ENCODE data around the gene FOXRED2. TPM values are rescaled to one million over a fixed set of nuclear protein-coding genes. Genes with fewer than 3 reads are reported as not detected.
"Not testable (repeated sequence)": the region's sequence is repeated elsewhere in the genome, so short reads cannot be mapped to it uniquely, and the experiment has no call there.

FOXRED2 gene
- total RNA-seq, 1 donor from 2014 or later = 23.1 TPM

DNA sequence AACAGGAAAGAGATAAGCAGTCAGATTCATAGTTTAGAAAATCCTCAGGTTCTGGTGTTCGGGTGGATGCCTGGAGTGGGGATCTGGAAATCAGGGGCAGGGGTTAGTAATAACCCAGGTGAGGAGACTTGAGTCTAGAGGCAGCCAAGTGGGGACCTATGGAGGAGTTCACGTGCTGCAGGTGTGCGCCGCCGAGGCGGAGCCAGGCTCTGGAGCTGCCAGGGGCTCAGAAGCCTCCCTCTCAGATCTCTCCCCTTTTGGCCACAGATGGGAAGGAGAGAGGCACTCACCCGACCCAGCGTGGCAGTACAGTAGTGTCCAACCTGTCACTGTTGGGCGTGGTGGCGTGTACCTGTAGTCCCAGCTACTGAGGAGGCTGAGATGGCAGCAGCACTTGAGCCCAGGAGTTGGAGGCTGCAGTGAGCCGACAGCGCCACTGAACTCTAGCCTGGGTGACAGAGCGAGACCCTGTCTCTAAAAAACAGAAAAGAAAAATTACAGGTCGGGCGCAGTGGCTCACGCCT is 52.9 kb downstream of the FOXRED2 start:
- Mint-ChIP-seq H3K9me3 (ENCODE audit: low read depth) (no peaks in the 10 kb centered on the region), H3K4me1 (ENCODE audit: low read depth) (peaks cover 42% of the 10 kb centered on the region), H3K36me3 (ENCODE audit: low read depth) (no peaks in the 10 kb centered on the region), H3K4me3 (ENCODE audit: unreplicated experiment) (peak overlapping the region; percentile 38), H3K27ac (ENCODE audit: unreplicated experiment) (peak overlapping the region; percentile 32), H3K27me3 (ENCODE audit: low read depth) (no peaks in the 10 kb centered on the region)
- DNase-seq (ENCODE audit: low spot score) = no peak
- TF ChIP-seq, protein P1, sequence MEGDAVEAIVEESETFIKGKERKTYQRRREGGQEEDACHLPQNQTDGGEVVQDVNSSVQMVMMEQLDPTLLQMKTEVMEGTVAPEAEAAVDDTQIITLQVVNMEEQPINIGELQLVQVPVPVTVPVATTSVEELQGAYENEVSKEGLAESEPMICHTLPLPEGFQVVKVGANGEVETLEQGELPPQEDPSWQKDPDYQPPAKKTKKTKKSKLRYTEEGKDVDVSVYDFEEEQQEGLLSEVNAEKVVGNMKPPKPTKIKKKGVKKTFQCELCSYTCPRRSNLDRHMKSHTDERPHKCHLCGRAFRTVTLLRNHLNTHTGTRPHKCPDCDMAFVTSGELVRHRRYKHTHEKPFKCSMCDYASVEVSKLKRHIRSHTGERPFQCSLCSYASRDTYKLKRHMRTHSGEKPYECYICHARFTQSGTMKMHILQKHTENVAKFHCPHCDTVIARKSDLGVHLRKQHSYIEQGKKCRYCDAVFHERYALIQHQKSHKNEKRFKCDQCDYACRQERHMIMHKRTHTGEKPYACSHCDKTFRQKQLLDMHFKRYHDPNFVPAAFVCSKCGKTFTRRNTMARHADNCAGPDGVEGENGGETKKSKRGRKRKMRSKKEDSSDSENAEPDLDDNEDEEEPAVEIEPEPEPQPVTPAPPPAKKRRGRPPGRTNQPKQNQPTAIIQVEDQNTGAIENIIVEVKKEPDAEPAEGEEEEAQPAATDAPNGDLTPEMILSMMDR (IDR thresholded peaks at IDR 0.05) = no peak

DNA sequence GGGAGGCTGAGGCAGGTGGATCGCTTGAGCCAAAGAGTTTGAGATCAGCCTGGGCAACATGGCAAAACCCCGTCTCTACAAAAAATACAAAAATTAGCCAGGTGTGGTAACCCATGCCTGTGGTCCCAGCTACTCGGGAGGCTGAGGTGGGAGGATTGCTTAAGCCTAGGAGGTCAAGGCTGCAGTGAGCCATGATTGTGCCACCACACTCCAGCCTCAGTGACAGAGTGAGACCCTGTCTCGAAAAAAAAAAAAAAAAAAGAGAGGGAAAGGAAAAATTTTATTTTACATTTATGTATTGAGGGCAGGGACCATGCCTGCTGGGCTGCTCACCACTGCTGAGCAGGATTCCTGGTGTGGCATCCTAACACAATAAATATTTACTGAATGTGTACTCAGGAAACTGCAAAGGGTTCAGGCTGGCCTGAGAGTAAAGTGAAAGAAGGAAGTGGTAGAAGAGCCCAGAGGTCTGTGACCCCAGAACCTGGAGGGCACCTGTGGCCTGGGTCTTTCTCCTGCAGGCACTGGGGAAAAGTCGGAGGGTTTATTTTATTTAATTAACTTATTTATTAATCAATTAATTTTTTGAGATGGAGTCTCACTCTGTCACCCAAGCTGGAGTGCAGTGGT is 53.7 kb downstream of the FOXRED2 start:
- not testable (repeated sequence) for H3K27me3 Mint-ChIP-seq (ENCODE audit: low read depth); DNase-seq (ENCODE audit: low spot score); H3K36me3 Mint-ChIP-seq (ENCODE audit: low read depth); H3K9me3 Mint-ChIP-seq (ENCODE audit: low read depth); H3K4me3 Mint-ChIP-seq (ENCODE audit: unreplicated experiment)
- Mint-ChIP-seq H3K27ac (ENCODE audit: unreplicated experiment) (peak overlapping the region; percentile 70), H3K4me1 (ENCODE audit: low read depth) (peaks cover 40% of the 10 kb centered on the region)

DNA sequence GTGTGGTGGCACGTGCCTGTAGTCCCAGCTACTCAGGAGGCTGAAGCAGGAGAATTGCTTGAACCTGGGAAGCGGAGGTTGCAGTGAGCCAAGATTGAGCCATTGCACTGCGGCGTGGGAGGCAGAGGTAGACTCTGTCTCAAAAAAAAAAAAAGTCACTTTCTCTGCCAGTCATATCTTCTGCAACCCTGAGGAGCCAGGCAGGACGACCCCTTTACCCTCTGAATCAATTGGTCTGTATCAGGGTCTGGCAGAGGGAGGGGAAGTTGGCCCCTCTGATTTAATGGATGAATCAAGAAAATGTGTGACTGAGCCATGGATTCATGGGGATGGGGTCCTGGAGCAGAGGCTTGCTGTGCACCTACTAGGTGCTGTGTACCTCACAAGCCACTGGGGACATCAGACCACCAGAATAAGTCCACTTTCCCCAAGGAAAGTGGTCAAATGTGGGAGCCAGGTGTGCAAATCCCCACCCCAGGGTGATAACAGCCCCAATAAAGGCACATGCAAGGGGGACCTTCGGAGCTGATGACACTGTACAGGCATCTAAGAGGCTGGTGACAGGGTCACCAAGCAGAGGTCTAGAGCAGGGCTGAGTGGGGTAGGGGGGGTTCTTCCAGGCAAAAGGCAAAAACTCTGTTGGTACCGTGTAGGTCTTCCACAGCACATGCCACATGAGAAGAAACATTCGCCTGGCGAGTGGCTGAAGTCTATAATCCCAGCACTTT is 54.4 kb downstream of the FOXRED2 start:
- no peak overlapping the region for H3K4me3 Mint-ChIP-seq (ENCODE audit: unreplicated experiment)
- no peaks in the 10 kb centered on the region for H3K9me3 Mint-ChIP-seq (ENCODE audit: low read depth)
- no peaks in the 10 kb centered on the region for H3K27me3 Mint-ChIP-seq (ENCODE audit: low read depth)
- peak overlapping the region; percentile 93 for H3K27ac Mint-ChIP-seq (ENCODE audit: unreplicated experiment)
- no peak for DNase-seq (ENCODE audit: low spot score)
- H3K36me3 Mint-ChIP-seq (ENCODE audit: low read depth) = no peaks in the 10 kb centered on the region
- TF ChIP-seq, protein P1 (IDR thresholded peaks at IDR 0.05) = no peak
- peaks cover 33% of the 10 kb centered on the region for H3K4me1 Mint-ChIP-seq (ENCODE audit: low read depth)

DNA sequence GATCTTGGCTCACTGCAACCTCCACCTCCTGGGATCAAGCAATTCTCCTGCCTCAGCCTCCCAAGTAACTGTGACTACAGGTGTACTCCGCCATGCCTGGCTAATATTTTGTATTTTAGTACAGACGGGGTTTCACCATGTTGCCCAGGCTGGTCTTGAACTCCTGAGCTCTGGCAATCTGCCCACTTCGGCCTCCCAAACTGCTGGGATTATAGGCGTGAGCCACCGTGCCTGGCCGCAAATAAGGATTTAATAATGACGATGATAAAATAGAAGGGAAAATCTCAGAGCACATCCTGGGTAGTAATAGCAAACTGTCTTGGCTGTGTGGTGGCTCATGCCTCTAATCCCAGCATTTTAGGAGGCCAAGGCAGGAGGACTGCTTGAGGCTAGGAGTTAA is 55.9 kb downstream of the FOXRED2 start:
- not testable (repeated sequence) for H3K9me3 Mint-ChIP-seq (ENCODE audit: low read depth); H3K36me3 Mint-ChIP-seq (ENCODE audit: low read depth); DNase-seq (ENCODE audit: low spot score); H3K4me3 Mint-ChIP-seq (ENCODE audit: unreplicated experiment); H3K27me3 Mint-ChIP-seq (ENCODE audit: low read depth)
- Mint-ChIP-seq H3K27ac (ENCODE audit: unreplicated experiment) (peak overlapping the region; percentile 93), H3K4me1 (ENCODE audit: low read depth) (peaks cover 30% of the 10 kb centered on the region)

DNA sequence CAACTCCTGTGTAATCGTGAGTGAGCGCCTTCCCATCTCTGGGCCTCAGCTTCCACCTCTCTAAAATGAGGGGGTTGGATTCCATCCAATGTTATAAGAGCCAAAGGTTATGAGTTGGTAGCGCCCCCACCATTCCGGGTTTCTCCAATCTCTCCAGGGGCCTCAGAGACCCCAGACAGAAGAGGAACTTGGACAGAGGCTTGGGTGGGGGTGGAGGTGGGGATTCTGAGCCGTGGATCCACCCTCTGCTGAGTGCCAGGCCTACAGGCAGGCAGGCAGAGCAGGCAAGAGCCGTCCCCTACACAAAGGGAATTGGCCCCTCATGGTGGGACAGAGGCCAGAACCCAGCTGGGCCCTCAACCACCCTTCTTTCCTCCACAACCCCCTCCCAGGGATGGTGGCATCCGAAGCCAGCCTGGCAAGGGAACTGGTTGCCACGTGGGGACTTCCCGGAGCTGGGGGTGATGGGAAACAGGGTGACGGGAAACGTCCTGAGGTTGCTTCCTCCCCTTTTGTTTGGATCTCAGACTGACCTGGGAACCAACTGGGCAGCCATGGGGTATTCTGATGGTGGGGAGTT is 57.2 kb downstream of the FOXRED2 start:
- H3K4me3 Mint-ChIP-seq (ENCODE audit: unreplicated experiment) = no peak overlapping the region
- no peaks in the 10 kb centered on the region for H3K27me3 Mint-ChIP-seq (ENCODE audit: low read depth)
- DNase-seq (ENCODE audit: low spot score) = no peak
- H3K27ac Mint-ChIP-seq (ENCODE audit: unreplicated experiment) = no peak overlapping the region
- H3K9me3 Mint-ChIP-seq (ENCODE audit: low read depth) = no peaks in the 10 kb centered on the region
- no peaks in the 10 kb centered on the region for H3K36me3 Mint-ChIP-seq (ENCODE audit: low read depth)
- H3K4me1 Mint-ChIP-seq (ENCODE audit: low read depth) = peaks cover 35% of the 10 kb centered on the region
- TF ChIP-seq, protein P1 (IDR thresholded peaks at IDR 0.05) = no peak

DNA sequence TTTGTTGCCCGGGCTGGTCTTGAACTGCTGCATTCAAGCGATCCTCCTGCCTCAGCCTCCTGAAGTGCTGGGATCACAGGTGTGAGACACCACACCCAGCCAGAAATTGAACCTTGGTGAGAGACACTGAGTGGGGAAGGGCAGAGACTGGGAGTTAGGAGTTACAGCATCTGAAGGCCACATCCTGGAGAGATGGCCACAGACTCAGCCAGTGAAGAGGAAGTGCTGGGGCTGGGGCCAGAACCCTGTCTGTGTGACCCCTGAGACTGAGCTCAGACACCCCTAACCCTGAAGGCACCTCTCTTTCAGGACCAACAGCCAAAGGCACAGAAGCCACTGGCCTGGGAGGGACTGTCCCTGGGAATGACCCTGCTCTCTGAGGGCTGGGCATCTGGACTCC is 59.2 kb downstream of the FOXRED2 start:
- no peaks in the 10 kb centered on the region for H3K9me3 Mint-ChIP-seq (ENCODE audit: low read depth)
- H3K4me3 Mint-ChIP-seq (ENCODE audit: unreplicated experiment) = no peak overlapping the region
- H3K27ac Mint-ChIP-seq (ENCODE audit: unreplicated experiment) = no peak overlapping the region
- TF ChIP-seq, protein P1 (IDR thresholded peaks at IDR 0.05) = no peak
- no peaks in the 10 kb centered on the region for H3K27me3 Mint-ChIP-seq (ENCODE audit: low read depth)
- no peak for DNase-seq (ENCODE audit: low spot score)
- H3K36me3 Mint-ChIP-seq (ENCODE audit: low read depth) = no peaks in the 10 kb centered on the region
- H3K4me1 Mint-ChIP-seq (ENCODE audit: low read depth) = peaks cover 46% of the 10 kb centered on the region

Data from chondrocyte (in vitro differentiated cells).